ENCODE results near the gene GTPBP3. TPM values are rescaled to one million over a fixed set of nuclear protein-coding genes. Genes with fewer than 3 reads are reported as not detected.

Gene GTPBP3, protein sequence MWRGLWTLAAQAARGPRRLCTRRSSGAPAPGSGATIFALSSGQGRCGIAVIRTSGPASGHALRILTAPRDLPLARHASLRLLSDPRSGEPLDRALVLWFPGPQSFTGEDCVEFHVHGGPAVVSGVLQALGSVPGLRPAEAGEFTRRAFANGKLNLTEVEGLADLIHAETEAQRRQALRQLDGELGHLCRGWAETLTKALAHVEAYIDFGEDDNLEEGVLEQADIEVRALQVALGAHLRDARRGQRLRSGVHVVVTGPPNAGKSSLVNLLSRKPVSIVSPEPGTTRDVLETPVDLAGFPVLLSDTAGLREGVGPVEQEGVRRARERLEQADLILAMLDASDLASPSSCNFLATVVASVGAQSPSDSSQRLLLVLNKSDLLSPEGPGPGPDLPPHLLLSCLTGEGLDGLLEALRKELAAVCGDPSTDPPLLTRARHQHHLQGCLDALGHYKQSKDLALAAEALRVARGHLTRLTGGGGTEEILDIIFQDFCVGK
- 15.9 to 23.4 TPM (median 19.3 TPM) in 5 replicates for total RNA-seq (2022; extraction: Qiagen RNA extraction; ENCODE audit: low read depth)

GRCh38 chr19:17336872-17337674 lies at the start of gene GTPBP3:
Gene GTPBP3, plus strand, starts transcription at chr19:17337553. Its CDS starts 59 bp downstream, at chr19:17337612.

DNA sequence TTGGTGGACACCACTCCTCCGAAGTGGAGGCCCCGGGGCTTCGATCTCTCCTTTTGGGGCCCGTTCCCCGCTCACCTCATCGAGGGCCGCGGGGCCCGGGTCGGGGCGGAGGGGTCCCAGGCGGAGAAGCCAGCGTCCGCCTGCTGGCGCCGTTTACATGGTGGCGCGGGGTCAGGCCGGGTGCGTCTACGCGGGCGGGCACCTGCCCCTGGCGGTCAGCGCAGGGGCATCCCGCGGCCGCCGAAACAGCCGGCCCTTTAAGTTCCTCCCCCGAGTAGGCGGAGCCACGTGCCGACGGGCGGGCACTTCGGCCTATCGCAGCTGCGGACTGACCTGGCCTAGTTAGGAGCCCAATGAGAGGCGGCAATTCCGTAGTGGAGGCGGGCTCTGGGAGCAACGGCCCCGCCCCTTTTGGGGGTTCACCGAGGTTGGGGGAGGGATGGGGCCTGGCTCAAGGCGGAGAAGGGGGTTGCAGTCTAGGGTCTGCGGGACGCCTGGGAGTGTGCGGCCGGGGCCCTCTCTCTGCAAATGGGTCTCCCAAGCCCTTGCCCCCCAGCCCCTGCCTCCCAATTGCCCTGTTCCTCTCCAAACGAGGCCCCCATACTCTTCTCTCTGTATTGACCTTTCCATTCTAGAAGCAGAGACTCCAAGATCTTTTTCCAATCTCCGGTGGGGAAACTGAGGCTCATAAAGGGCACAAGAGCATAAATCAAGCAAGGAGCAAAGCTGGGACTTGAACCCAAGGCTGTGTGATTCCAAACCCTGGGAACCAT lies 34.0 kb upstream of the GTPBP3 start, which contains the start of gene ABHD8:
Gene ABHD8, minus strand, starts transcription at position 259 of the 773 bp plus-strand sequence. CDS start 1,809 bp downstream, outside the sequence.

GRCh38 chr19:17305517-17306284 lies 31.7 kb upstream of the GTPBP3 start, which contains the start of gene MRPL34:
Gene MRPL34, plus strand, starts transcription at chr19:17305872. Its CDS starts 21 bp downstream, at chr19:17305893.

DNA sequence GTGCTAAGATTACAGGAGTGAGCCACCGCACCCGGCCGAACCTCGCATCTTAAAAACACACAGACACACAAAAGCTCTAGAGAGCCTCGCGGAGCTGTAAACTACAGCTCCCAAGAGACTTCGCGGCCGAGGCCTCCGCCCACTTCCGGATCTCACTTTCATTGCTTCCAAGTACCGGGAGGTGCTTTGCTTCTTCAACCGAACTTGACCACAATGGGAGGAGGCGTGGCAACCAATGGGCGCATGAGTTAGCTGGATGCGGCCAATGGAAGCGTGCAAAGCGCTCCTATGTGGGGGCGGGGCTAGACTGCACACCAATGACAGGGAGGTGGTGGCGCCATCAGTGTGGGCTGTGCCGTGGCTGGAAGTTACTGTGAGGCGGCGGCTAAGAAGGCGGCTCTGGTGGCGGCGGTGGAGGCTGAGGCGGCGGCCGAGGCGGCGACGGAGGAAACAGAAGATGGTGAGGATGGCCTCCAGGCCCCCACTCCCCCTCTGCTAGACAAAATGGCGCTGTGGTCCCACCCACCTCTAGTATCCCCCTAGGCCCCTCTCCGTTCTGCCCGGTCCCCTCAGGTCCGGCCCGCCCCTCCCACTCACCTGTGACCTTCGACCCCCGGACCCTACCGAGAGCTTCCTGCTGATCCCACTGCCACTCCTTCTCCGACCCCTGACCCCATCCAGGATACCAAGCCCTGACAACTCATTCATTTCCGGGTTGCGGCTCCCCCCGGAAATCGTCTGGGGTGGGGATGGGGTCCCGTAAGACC lies 28.0 kb upstream of the GTPBP3 start, which contains the start of gene DDA1:
Gene DDA1, plus strand, starts transcription at position 366 of the 767 bp plus-strand sequence. Its CDS starts 92 bp downstream, at position 458.

DNA sequence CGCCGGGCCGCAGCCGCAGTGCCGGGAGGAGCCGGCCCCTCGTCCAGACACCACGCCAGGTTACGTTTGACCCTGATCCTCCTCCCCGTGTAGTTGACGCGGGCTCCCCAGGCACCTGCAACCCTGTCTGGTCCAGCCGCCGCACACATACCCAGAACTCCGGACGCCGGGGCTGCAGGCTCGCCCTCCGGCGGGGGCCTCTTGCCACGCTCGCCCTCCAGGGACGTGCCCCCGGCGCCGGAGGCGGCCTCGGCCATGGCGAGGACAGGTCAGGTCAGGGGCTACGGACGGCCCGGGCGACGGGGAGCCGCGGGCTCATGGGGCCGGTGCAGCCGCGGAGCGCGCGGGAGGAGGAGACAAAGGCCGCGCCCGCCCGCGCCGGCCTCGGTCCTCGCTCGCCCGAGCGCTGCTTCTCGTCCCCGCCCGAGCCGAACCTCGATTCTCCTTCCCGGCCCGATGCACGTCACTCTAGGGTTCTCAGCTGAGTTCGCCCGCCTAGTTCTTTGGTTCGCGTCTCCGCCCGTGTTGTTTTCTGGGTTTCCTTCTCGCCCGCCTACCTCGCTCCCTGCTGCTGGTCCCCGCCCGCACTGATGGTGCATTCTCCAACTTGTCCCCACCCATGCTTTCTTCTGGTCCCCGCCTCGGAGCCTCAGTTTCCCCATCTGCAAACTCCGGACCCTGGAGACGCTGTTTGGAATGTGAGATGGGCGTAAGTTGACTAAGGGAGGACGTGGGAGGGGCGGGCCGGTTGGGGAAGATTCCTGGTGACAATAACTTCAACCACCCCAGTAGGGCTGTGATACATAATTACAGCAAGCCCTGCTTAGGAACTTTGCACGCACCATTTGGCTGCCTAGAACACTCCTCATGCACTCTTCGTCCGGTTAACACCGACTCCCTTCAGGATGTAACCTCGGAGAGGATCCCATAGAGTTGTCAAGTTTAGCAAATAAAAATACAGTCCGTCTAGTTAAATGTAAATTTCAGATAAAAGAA lies 2.6 kb upstream of the GTPBP3 start, which contains the start of gene ANO8:
Gene ANO8, minus strand, starts transcription at position 442 of the 996 bp plus-strand sequence. Its CDS starts 185 bp downstream, at position 257.

GRCh38 chr19:17376935-17377600 lies 39.7 kb downstream of the GTPBP3 start, which contains the start of gene PLVAP:
Gene PLVAP, minus strand, starts transcription at chr19:17377342. Its CDS starts 54 bp downstream, at chr19:17377288.

Other genes with a start within 250 kb of the GTPBP3 start
- 12.8 to 17.5 TPM (median 14.7 TPM) in 5 replicates for gene USE1, start 122.2 kb upstream of the GTPBP3 start, total RNA-seq (2022; extraction: Qiagen RNA extraction; ENCODE audit: low read depth)
- 9.5 to 16.1 TPM (median 11.8 TPM) in 5 replicates for gene OCEL1, start 111.3 kb upstream of the GTPBP3 start, total RNA-seq (2022; extraction: Qiagen RNA extraction; ENCODE audit: low read depth)
- gene NR2F6, start 91.6 kb upstream of the GTPBP3 start, total RNA-seq (2022; extraction: Qiagen RNA extraction; ENCODE audit: low read depth): 30.9 to 70.2 TPM (median 67.8 TPM) in 5 replicates
- gene USHBP1, start 72.8 kb upstream of the GTPBP3 start, total RNA-seq (2022; extraction: Qiagen RNA extraction; ENCODE audit: low read depth): not detected in 5 replicates
- 59.3 to 66.2 TPM (median 64.7 TPM) in 5 replicates for gene BABAM1, start 70.1 kb upstream of the GTPBP3 start, total RNA-seq (2022; extraction: Qiagen RNA extraction; ENCODE audit: low read depth)
- 0.17 to 0.63 TPM (median 0.46 TPM) in 5 replicates for gene ANKLE1, start 55.7 kb upstream of the GTPBP3 start, total RNA-seq (2022; extraction: Qiagen RNA extraction; ENCODE audit: low read depth)
- gene ABHD8, start 34.1 kb upstream of the GTPBP3 start, total RNA-seq (2022; extraction: Qiagen RNA extraction; ENCODE audit: low read depth): 2.6 to 4.5 TPM (median 4.2 TPM) in 5 replicates
- gene MRPL34, start 31.7 kb upstream of the GTPBP3 start, total RNA-seq (2022; extraction: Qiagen RNA extraction; ENCODE audit: low read depth): 61.3 to 102 TPM (median 91.5 TPM) in 5 replicates
- gene DDA1, start 28.0 kb upstream of the GTPBP3 start, total RNA-seq (2022; extraction: Qiagen RNA extraction; ENCODE audit: low read depth): 61.9 to 81.0 TPM (median 68.9 TPM) in 5 replicates
- 2.3 to 4.3 TPM (median 3.3 TPM) in 5 replicates for gene ANO8, start 2.7 kb upstream of the GTPBP3 start, total RNA-seq (2022; extraction: Qiagen RNA extraction; ENCODE audit: low read depth)
- gene PLVAP, start 39.8 kb downstream of the GTPBP3 start, total RNA-seq (2022; extraction: Qiagen RNA extraction; ENCODE audit: low read depth): not detected in 5 replicates
- gene CCDC194, start 56.6 kb downstream of the GTPBP3 start, total RNA-seq (2022; extraction: Qiagen RNA extraction; ENCODE audit: low read depth): not detected in 5 replicates
- 0.13 to 0.15 TPM in 2 of 5 replicates, not detected in the others for gene BST2, start 68.1 kb downstream of the GTPBP3 start, total RNA-seq (2022; extraction: Qiagen RNA extraction; ENCODE audit: low read depth)
- gene MVB12A, start 82.5 kb downstream of the GTPBP3 start, total RNA-seq (2022; extraction: Qiagen RNA extraction; ENCODE audit: low read depth): 26.9 to 42.8 TPM (median 38.0 TPM) in 5 replicates
- 0.47 to 0.94 TPM (median 0.85 TPM) in 5 replicates for gene TMEM221, start 111.1 kb downstream of the GTPBP3 start, total RNA-seq (2022; extraction: Qiagen RNA extraction; ENCODE audit: low read depth)
- not detected in 5 replicates for gene NXNL1, start 123.4 kb downstream of the GTPBP3 start, total RNA-seq (2022; extraction: Qiagen RNA extraction; ENCODE audit: low read depth)
- 2.1 to 3.5 TPM (median 2.7 TPM) in 5 replicates for gene SLC27A1, start 133.0 kb downstream of the GTPBP3 start, total RNA-seq (2022; extraction: Qiagen RNA extraction; ENCODE audit: low read depth)
- 47.5 to 79.9 TPM (median 67.0 TPM) in 5 replicates for gene PGLS, start 174.1 kb downstream of the GTPBP3 start, total RNA-seq (2022; extraction: Qiagen RNA extraction; ENCODE audit: low read depth)
- 57.5 to 79.4 TPM (median 71.9 TPM) in 5 replicates for gene COLGALT1, start 218.1 kb downstream of the GTPBP3 start, total RNA-seq (2022; extraction: Qiagen RNA extraction; ENCODE audit: low read depth)

Data from A549 treated with RU486 at 1 μM for 4 hours (cell line).